Progenitor cell of endocrine pancreas (in vitro differentiated cells): Measurements from ENCODE around the gene MANSC4. TPM values are rescaled to one million over a fixed set of nuclear protein-coding genes. Genes with fewer than 3 reads are reported as not detected.

Experiments used
- DNase-seq: peaks from one replicate; pipeline ENCODE4 v3.0.0; 2021; ENCODE audit warnings: low spot score; ENCODE audit not compliant: unreplicated experiment
- H3K27ac Mint-ChIP-seq: 2 replicates; pipeline ENCODE4 v1.8.0; 2021; ENCODE audit warnings: mild to moderate bottlenecking, moderate library complexity, mixed read lengths
- H3K27me3 Mint-ChIP-seq: 2 replicates; pipeline ENCODE4 v1.8.0; 2021; ENCODE audit warnings: mixed read lengths
- H3K36me3 Mint-ChIP-seq: 2 replicates; pipeline ENCODE4 v1.8.0; 2022; ENCODE audit warnings: mixed read lengths; ENCODE audit not compliant: insufficient read depth
- H3K4me1 Mint-ChIP-seq: 2 replicates; pipeline ENCODE4 v1.8.0; 2021; ENCODE audit warnings: low read depth, mixed read lengths
- H3K4me3 Mint-ChIP-seq: 2 replicates; pipeline ENCODE4 v1.8.0; 2021; ENCODE audit warnings: low read depth, mild to moderate bottlenecking, moderate library complexity, mixed read lengths
- H3K9me3 Mint-ChIP-seq: 2 replicates; pipeline ENCODE4 v1.8.0; 2021; ENCODE audit warnings: low read depth, mixed read lengths
- CTCF ChIP-seq: fragments of 200-600 bp; sonication (generic); IDR thresholded peaks from one replicate; pipeline ENCODE4 v1.5.0; 2021; ENCODE audit warnings: antibody characterized with exemption, mild to moderate bottlenecking; ENCODE audit not compliant: unreplicated experiment
- total RNA-seq: library from RNA; stranded (reverse); gene quantifications from 2 replicates; pipeline ENCODE4 v1.2.1, GENCODE V29; 2021

MANSC4 gene
- total RNA-seq, 1 donor from 2014 or later, result 1.1 TPM

- Mint-ChIP-seq H3K36me3 (no peaks in the 10 kb centered on the region), H3K4me3 (no peak overlapping the region), H3K9me3 (no peaks in the 10 kb centered on the region), H3K4me1 (no peaks in the 10 kb centered on the region), H3K27me3 (no peaks in the 10 kb centered on the region), H3K27ac (no peak overlapping the region)
- TF ChIP-seq CTCF, result no peak
- DNase-seq, result no peak
These were observed 8.3 kb downstream of the MANSC4 start for GRCh38 chr12:27771481-27772327.

GRCh38 chr12:27769142-27769673 is 10.8 kb downstream of the MANSC4 start:
- Mint-ChIP-seq H3K4me1 (no peaks in the 10 kb centered on the region), H3K4me3 (no peak overlapping the region), H3K9me3 (no peaks in the 10 kb centered on the region), H3K36me3 (no peaks in the 10 kb centered on the region), H3K27me3 (no peaks in the 10 kb centered on the region), H3K27ac (no peak overlapping the region)
- TF ChIP-seq CTCF, result no peak
- DNase-seq, result no peak

- Mint-ChIP-seq H3K4me1 (no peaks in the 10 kb centered on the region), H3K9me3 (no peaks in the 10 kb centered on the region), H3K4me3 (no peak overlapping the region), H3K27me3 (no peaks in the 10 kb centered on the region), H3K36me3 (no peaks in the 10 kb centered on the region), H3K27ac (no peak overlapping the region)
- TF ChIP-seq CTCF, result no peak
- no peak for DNase-seq
These were observed 13.4 kb downstream of the MANSC4 start for GRCh38 chr12:27766587-27766986.

GRCh38 chr12:27762757-27763156 is 17.3 kb downstream of the MANSC4 start:
- H3K4me3 Mint-ChIP-seq, result no peak overlapping the region
- H3K27ac Mint-ChIP-seq, result no peak overlapping the region
- peaks cover 2% of the 10 kb centered on the region for H3K4me1 Mint-ChIP-seq
- TF ChIP-seq CTCF, result no peak
- H3K27me3 Mint-ChIP-seq, result no peaks in the 10 kb centered on the region
- peaks cover 1% of the 10 kb centered on the region for H3K36me3 Mint-ChIP-seq
- no peaks in the 10 kb centered on the region for H3K9me3 Mint-ChIP-seq
- DNase-seq, result no peak

GRCh38 chr12:27756670-27757195 is 23.3 kb downstream of the MANSC4 start:
- no peak for DNase-seq
- Mint-ChIP-seq H3K36me3 (peaks cover 21% of the 10 kb centered on the region), H3K27ac (peak overlapping the region; percentile 9), H3K27me3 (no peaks in the 10 kb centered on the region), H3K4me1 (peaks cover 2% of the 10 kb centered on the region), H3K9me3 (no peaks in the 10 kb centered on the region), H3K4me3 (no peak overlapping the region)
- no peak for TF ChIP-seq CTCF
